Measurements from ENCODE around the gene EREG. TPM values are rescaled to one million over a fixed set of nuclear protein-coding genes. Genes with fewer than 3 reads are reported as not detected.
"Not testable (repeated sequence)": the region's sequence is repeated elsewhere in the genome, so short reads cannot be mapped to it uniquely, and the experiment has no call there.

The EREG gene
- polyA plus RNA-seq, 1 donor: 6.8 TPM

- Histone ChIP-seq H3K4me3 (ENCODE audit: low read length) (no peak overlapping the region), H3K9me3 (ENCODE audit: control insufficient read depth, low read depth, low read length) (peaks cover 6% of the 10 kb centered on the region), H3K36me3 (ENCODE audit: control insufficient read depth, insufficient read depth, low read length) (no peaks in the 10 kb centered on the region), H3K4me1 (ENCODE audit: control insufficient read depth, insufficient read depth, low read length) (no peaks in the 10 kb centered on the region), H3K27me3 (ENCODE audit: control insufficient read depth, insufficient read depth, low read length) (no peaks in the 10 kb centered on the region), H3K27ac (ENCODE audit: low read length) (no peak overlapping the region)
- no peak for DNase-seq
These were observed 25.4 kb upstream of the EREG start for GRCh38 chr4:74339501-74339900.

- not testable (repeated sequence) for H3K27me3 ChIP-seq (ENCODE audit: control insufficient read depth, insufficient read depth, low read length); H3K4me3 ChIP-seq (ENCODE audit: low read length); H3K4me1 ChIP-seq (ENCODE audit: control insufficient read depth, insufficient read depth, low read length); H3K27ac ChIP-seq (ENCODE audit: low read length); H3K9me3 ChIP-seq (ENCODE audit: control insufficient read depth, low read depth, low read length); DNase-seq; H3K36me3 ChIP-seq (ENCODE audit: control insufficient read depth, insufficient read depth, low read length)
These were observed 24.5 kb upstream of the EREG start for GRCh38 chr4:74340421-74340820.

- H3K4me1 ChIP-seq (ENCODE audit: control insufficient read depth, insufficient read depth, low read length): no peaks in the 10 kb centered on the region
- no CpG with 5 or more reads among the region's 1 CpG for WGBS (ENCODE audit: insufficient coverage, low lambda C conversion rate)
These were observed 20.9 kb upstream of the EREG start for GRCh38 chr4:74344031-74344430.

GRCh38 chr4:74353858-74354257 lies 11.1 kb upstream of the EREG start:
- 80% methylated on average over 2 of the region's 4 CpGs for WGBS (ENCODE audit: insufficient coverage, low lambda C conversion rate)
- DNase-seq: no peak
- Histone ChIP-seq H3K36me3 (ENCODE audit: control insufficient read depth, insufficient read depth, low read length) (no peaks in the 10 kb centered on the region), H3K4me3 (ENCODE audit: low read length) (no peak overlapping the region), H3K9me3 (ENCODE audit: control insufficient read depth, low read depth, low read length) (no peaks in the 10 kb centered on the region), H3K4me1 (ENCODE audit: control insufficient read depth, insufficient read depth, low read length) (no peaks in the 10 kb centered on the region), H3K27me3 (ENCODE audit: control insufficient read depth, insufficient read depth, low read length) (no peaks in the 10 kb centered on the region), H3K27ac (ENCODE audit: low read length) (no peak overlapping the region)

More at GRCh38 chr4:74344031-74344430, 20.9 kb upstream of the EREG start:
- Histone ChIP-seq H3K36me3 (ENCODE audit: control insufficient read depth, insufficient read depth, low read length) (no peaks in the 10 kb centered on the region), H3K27me3 (ENCODE audit: control insufficient read depth, insufficient read depth, low read length) (no peaks in the 10 kb centered on the region), H3K4me3 (ENCODE audit: low read length) (no peak overlapping the region), H3K27ac (ENCODE audit: low read length) (no peak overlapping the region), H3K9me3 (ENCODE audit: control insufficient read depth, low read depth, low read length) (peaks cover 10% of the 10 kb centered on the region)
- DNase-seq: no peak

GRCh38 chr4:74357965-74358364 lies 7.0 kb upstream of the EREG start:
- no peaks in the 10 kb centered on the region for H3K36me3 ChIP-seq (ENCODE audit: control insufficient read depth, insufficient read depth, low read length)
- no peaks in the 10 kb centered on the region for H3K9me3 ChIP-seq (ENCODE audit: control insufficient read depth, low read depth, low read length)
- no peaks in the 10 kb centered on the region for H3K4me1 ChIP-seq (ENCODE audit: control insufficient read depth, insufficient read depth, low read length)
- H3K27ac ChIP-seq (ENCODE audit: low read length): no peak overlapping the region
- no peak overlapping the region for H3K4me3 ChIP-seq (ENCODE audit: low read length)
- WGBS (ENCODE audit: insufficient coverage, low lambda C conversion rate): 100% methylated on average over 1 of the region's 1 CpG
- no peak for DNase-seq
- H3K27me3 ChIP-seq (ENCODE audit: control insufficient read depth, insufficient read depth, low read length): no peaks in the 10 kb centered on the region

- Histone ChIP-seq H3K36me3 (ENCODE audit: control insufficient read depth, insufficient read depth, low read length) (no peaks in the 10 kb centered on the region), H3K4me1 (ENCODE audit: control insufficient read depth, insufficient read depth, low read length) (no peaks in the 10 kb centered on the region), H3K27me3 (ENCODE audit: control insufficient read depth, insufficient read depth, low read length) (peaks cover 6% of the 10 kb centered on the region), H3K27ac (ENCODE audit: low read length) (no peak overlapping the region), H3K9me3 (ENCODE audit: control insufficient read depth, low read depth, low read length) (no peaks in the 10 kb centered on the region), H3K4me3 (ENCODE audit: low read length) (no peak overlapping the region)
- 80% methylated on average over 1 of the region's 4 CpGs for WGBS (ENCODE audit: insufficient coverage, low lambda C conversion rate)
- no peak for DNase-seq
These were observed 3.3 kb upstream of the EREG start for GRCh38 chr4:74361671-74362070.

- DNase-seq: no peak
- H3K4me1 ChIP-seq (ENCODE audit: control insufficient read depth, insufficient read depth, low read length): no peaks in the 10 kb centered on the region
- H3K27ac ChIP-seq (ENCODE audit: low read length): no peak overlapping the region
- 100% methylated on average over 1 of the region's 3 CpGs for WGBS (ENCODE audit: insufficient coverage, low lambda C conversion rate)
- peaks cover 6% of the 10 kb centered on the region for H3K27me3 ChIP-seq (ENCODE audit: control insufficient read depth, insufficient read depth, low read length)
- no peaks in the 10 kb centered on the region for H3K36me3 ChIP-seq (ENCODE audit: control insufficient read depth, insufficient read depth, low read length)
- H3K9me3 ChIP-seq (ENCODE audit: control insufficient read depth, low read depth, low read length): no peaks in the 10 kb centered on the region
- no peak overlapping the region for H3K4me3 ChIP-seq (ENCODE audit: low read length)
These were observed 2.6 kb upstream of the EREG start for GRCh38 chr4:74362347-74362746.

- Histone ChIP-seq H3K27ac (ENCODE audit: low read length) (peak overlapping the region; percentile 75), H3K4me3 (ENCODE audit: low read length) (peak overlapping the region; percentile 77), H3K36me3 (ENCODE audit: control insufficient read depth, insufficient read depth, low read length) (no peaks in the 10 kb centered on the region), H3K27me3 (ENCODE audit: control insufficient read depth, insufficient read depth, low read length) (peaks cover 6% of the 10 kb centered on the region), H3K9me3 (ENCODE audit: control insufficient read depth, low read depth, low read length) (no peaks in the 10 kb centered on the region), H3K4me1 (ENCODE audit: control insufficient read depth, insufficient read depth, low read length) (peaks cover 5% of the 10 kb centered on the region)
- DNase-seq: no peak
- no CpG with 5 or more reads among the region's 8 CpGs for WGBS (ENCODE audit: insufficient coverage, low lambda C conversion rate)
These were observed 691 bp upstream of the EREG start for GRCh38 chr4:74364256-74364651.

GRCh38 chr4:74365761-74366160 lies 816 bp downstream of the EREG start:
- peak overlapping the region; percentile 75 for H3K27ac ChIP-seq (ENCODE audit: low read length)
- no peaks in the 10 kb centered on the region for H3K36me3 ChIP-seq (ENCODE audit: control insufficient read depth, insufficient read depth, low read length)
- H3K4me1 ChIP-seq (ENCODE audit: control insufficient read depth, insufficient read depth, low read length): peaks cover 5% of the 10 kb centered on the region
- no CpG with 5 or more reads among the region's 11 CpGs for WGBS (ENCODE audit: insufficient coverage, low lambda C conversion rate)
- peak overlapping the region; percentile 77 for H3K4me3 ChIP-seq (ENCODE audit: low read length)
- H3K27me3 ChIP-seq (ENCODE audit: control insufficient read depth, insufficient read depth, low read length): peaks cover 6% of the 10 kb centered on the region
- H3K9me3 ChIP-seq (ENCODE audit: control insufficient read depth, low read depth, low read length): no peaks in the 10 kb centered on the region
- DNase-seq: peak; percentile 53 to 79

- H3K36me3 ChIP-seq (ENCODE audit: control insufficient read depth, insufficient read depth, low read length): no peaks in the 10 kb centered on the region
- no peaks in the 10 kb centered on the region for H3K9me3 ChIP-seq (ENCODE audit: control insufficient read depth, low read depth, low read length)
- peak overlapping the region; percentile 77 for H3K4me3 ChIP-seq (ENCODE audit: low read length)
- H3K4me1 ChIP-seq (ENCODE audit: control insufficient read depth, insufficient read depth, low read length): peaks cover 5% of the 10 kb centered on the region
- peak overlapping the region; percentile 75 for H3K27ac ChIP-seq (ENCODE audit: low read length)
- DNase-seq: peak in 1 of 2 donors; percentile 56
- WGBS (ENCODE audit: insufficient coverage, low lambda C conversion rate): no CpG with 5 or more reads among the region's 2 CpGs
- peaks cover 6% of the 10 kb centered on the region for H3K27me3 ChIP-seq (ENCODE audit: control insufficient read depth, insufficient read depth, low read length)
These were observed 1.5 kb downstream of the EREG start for GRCh38 chr4:74366367-74366911.

GRCh38 chr4:74367656-74368290 lies 2.8 kb downstream of the EREG start:
- Histone ChIP-seq H3K36me3 (ENCODE audit: control insufficient read depth, insufficient read depth, low read length) (no peaks in the 10 kb centered on the region), H3K4me3 (ENCODE audit: low read length) (peak overlapping the region; percentile 77), H3K9me3 (ENCODE audit: control insufficient read depth, low read depth, low read length) (no peaks in the 10 kb centered on the region), H3K4me1 (ENCODE audit: control insufficient read depth, insufficient read depth, low read length) (peaks cover 5% of the 10 kb centered on the region), H3K27ac (ENCODE audit: low read length) (peak overlapping the region; percentile 75), H3K27me3 (ENCODE audit: control insufficient read depth, insufficient read depth, low read length) (peaks cover 6% of the 10 kb centered on the region)
- WGBS (ENCODE audit: insufficient coverage, low lambda C conversion rate): no CpG with 5 or more reads among the region's 1 CpG
- peak in 1 of 2 donors; percentile 62 for DNase-seq

Measured in large intestine (tissue), 3 donors.